Stimulated activated CD4-positive, alpha-beta T cell treated with anti-CD3 and anti-CD28 coated beads, Interleukin-1b, Interleukin-23, amount 100 ng/mL, for 48 hours (primary cell): ENCODE data around the gene NOP16.

Source experiments
- DNase-seq: peaks from one replicate; pipeline ENCODE4 v3.0.0-alpha.2; 2020

The NOP16 gene

GRCh38 chr5:176384366-176384930, 4.0 kb downstream of the NOP16 start:
- DNase-seq = no peak

- DNase-seq = no peak
Measured at GRCh38 chr5:176383961-176384360, 4.4 kb downstream of the NOP16 start.

- DNase-seq = no peak
Measured at GRCh38 chr5:176383248-176383905, 5.0 kb downstream of the NOP16 start.

- DNase-seq = no peak
Measured at GRCh38 chr5:176382721-176383120, 5.7 kb downstream of the NOP16 start.

- no peak for DNase-seq
Measured at GRCh38 chr5:176381979-176382378, 6.4 kb downstream of the NOP16 start.

- DNase-seq = no peak
Measured at GRCh38 chr5:176381423-176381822, 7.0 kb downstream of the NOP16 start.

GRCh38 chr5:176379881-176380280, 8.5 kb downstream of the NOP16 start:
- no peak for DNase-seq

- DNase-seq = no peak
Measured at GRCh38 chr5:176373100-176373818, 15.1 kb downstream of the NOP16 start.

- no peak for DNase-seq
Measured at GRCh38 chr5:176371621-176372539, 16.5 kb downstream of the NOP16 start.

GRCh38 chr5:176369934-176370711, 18.3 kb downstream of the NOP16 start:
- DNase-seq = no peak

- DNase-seq = no peak
Measured at GRCh38 chr5:176368726-176369125, 19.7 kb downstream of the NOP16 start.

GRCh38 chr5:176366232-176366894, 22.0 kb downstream of the NOP16 start:
- DNase-seq = no peak

GRCh38 chr5:176365351-176366231, 22.8 kb downstream of the NOP16 start, which contains the start of gene ARL10:
Gene ARL10, plus strand, starts transcription at chr5:176365487. Its CDS starts 77 bp downstream, at chr5:176365564.
- DNase-seq = peak; percentile 62

GRCh38 chr5:176364765-176365350, 23.5 kb downstream of the NOP16 start:
- no peak for DNase-seq

- no peak for DNase-seq
Measured at GRCh38 chr5:176362233-176362490, 26.2 kb downstream of the NOP16 start.

GRCh38 chr5:176361437-176362232, 26.8 kb downstream of the NOP16 start, which contains the start of gene KIAA1191:
Gene KIAA1191, minus strand, starts transcription at chr5:176361764. Its CDS starts 2,256 bp downstream, at chr5:176359508.
- DNase-seq = peak; percentile 93

GRCh38 chr5:176360894-176361436, 27.4 kb downstream of the NOP16 start:
- no peak for DNase-seq

GRCh38 chr5:176359658-176360057, 28.7 kb downstream of the NOP16 start:
- no peak for DNase-seq

- no peak for DNase-seq
Measured at GRCh38 chr5:176356179-176356566, 32.2 kb downstream of the NOP16 start.
